ENCODE measurements around the gene WIPF1.

DNA sequence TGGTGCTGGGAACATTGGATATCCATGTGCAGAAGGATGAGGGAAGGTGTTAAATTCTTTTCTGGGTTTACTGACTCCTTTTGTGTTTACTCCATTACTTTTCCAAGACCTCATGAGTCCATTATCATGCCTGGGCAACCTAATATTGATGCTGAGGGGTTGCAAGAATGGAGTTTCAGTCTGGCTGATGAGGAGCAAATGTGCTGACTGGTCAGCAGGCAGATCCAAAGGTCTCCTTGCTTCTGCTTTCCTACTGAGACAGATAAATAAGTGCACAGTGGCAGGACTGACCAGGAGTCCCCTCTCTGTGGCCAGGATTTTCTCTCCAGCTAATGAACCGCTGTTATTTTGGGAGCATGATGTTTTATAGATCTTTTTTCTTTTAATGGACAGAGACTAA, 43.6 kb upstream of the WIPF1 start:
- TF ChIP-seq, protein P1, sequence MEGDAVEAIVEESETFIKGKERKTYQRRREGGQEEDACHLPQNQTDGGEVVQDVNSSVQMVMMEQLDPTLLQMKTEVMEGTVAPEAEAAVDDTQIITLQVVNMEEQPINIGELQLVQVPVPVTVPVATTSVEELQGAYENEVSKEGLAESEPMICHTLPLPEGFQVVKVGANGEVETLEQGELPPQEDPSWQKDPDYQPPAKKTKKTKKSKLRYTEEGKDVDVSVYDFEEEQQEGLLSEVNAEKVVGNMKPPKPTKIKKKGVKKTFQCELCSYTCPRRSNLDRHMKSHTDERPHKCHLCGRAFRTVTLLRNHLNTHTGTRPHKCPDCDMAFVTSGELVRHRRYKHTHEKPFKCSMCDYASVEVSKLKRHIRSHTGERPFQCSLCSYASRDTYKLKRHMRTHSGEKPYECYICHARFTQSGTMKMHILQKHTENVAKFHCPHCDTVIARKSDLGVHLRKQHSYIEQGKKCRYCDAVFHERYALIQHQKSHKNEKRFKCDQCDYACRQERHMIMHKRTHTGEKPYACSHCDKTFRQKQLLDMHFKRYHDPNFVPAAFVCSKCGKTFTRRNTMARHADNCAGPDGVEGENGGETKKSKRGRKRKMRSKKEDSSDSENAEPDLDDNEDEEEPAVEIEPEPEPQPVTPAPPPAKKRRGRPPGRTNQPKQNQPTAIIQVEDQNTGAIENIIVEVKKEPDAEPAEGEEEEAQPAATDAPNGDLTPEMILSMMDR (IDR thresholded peaks at IDR 0.05; ENCODE audit: poor library complexity): no peak
- no peak for TF ChIP-seq EZH2 (IDR thresholded peaks at IDR 0.05; ENCODE audit: borderline replicate concordance)

All from hepatocyte (in vitro differentiated cells).